ENCODE results near the gene COL20A1.

- no peak for TF ChIP-seq POLR2AphosphoS5 (IDR thresholded peaks at IDR 0.05; ENCODE audit: low read depth, low read length)
- no peak for TF ChIP-seq REST (IDR thresholded peaks at IDR 0.05; ENCODE audit: insufficient read depth in 1 of 2, low read depth in 2 of 2, low read length in 2 of 2)
- TF ChIP-seq TAF1 (IDR thresholded peaks at IDR 0.05; ENCODE audit: borderline replicate concordance, insufficient read depth, low read length): no peak
Measured at GRCh38 chr20:63288581-63289251, 4.3 kb upstream of the COL20A1 start.

Data from PFSK-1 (cell line).